Liver (tissue), 9 donors: Measurements from ENCODE around the gene PLCG2. TPM values are rescaled to one million over a fixed set of nuclear protein-coding genes. Genes with fewer than 3 reads are reported as not detected.

Experiments
- DNase-seq: peaks from one replicate; pipeline ENCODE4 v3.0.0-alpha.2; 2017; ENCODE audit warnings: low spot score
- H3K27ac ChIP-seq, 2 donors: one replicate each; pipeline ENCODE4 v1.7.0; 2013; ENCODE audit warnings: inconsistent platforms in 2 of 2, low read length in 2 of 2, control low read depth in 1 of 2, low read depth in 1 of 2, mild to moderate bottlenecking in 1 of 2
- H3K27me3 ChIP-seq, 4 donors: one replicate each; pipeline versions ENCODE4 v1.6.1 to v1.7.0; 2013; ENCODE audit warnings: low read length in 3 of 4, inconsistent platforms in 1 of 4, mild to moderate bottlenecking in 1 of 4, moderate library complexity in 1 of 4; ENCODE audit not compliant: control insufficient read depth in 4 of 4, insufficient read depth in 4 of 4
- H3K36me3 ChIP-seq, 4 donors: one replicate each; pipeline versions ENCODE4 v1.6.1 to v1.7.0; 2013; ENCODE audit warnings: low read length in 3 of 4, mild to moderate bottlenecking in 3 of 4, low read depth in 1 of 4, moderate library complexity in 1 of 4; ENCODE audit not compliant: control insufficient read depth in 4 of 4, insufficient read depth in 3 of 4
- H3K4me1 ChIP-seq, 4 donors: one replicate each; pipeline versions ENCODE4 v1.6.1 to v1.7.0; 2013; ENCODE audit warnings: low read length in 3 of 4, mild to moderate bottlenecking in 3 of 4, moderate library complexity in 1 of 4; ENCODE audit not compliant: control insufficient read depth in 4 of 4, insufficient read depth in 4 of 4
- H3K4me3 ChIP-seq, 3 donors: one replicate each; pipeline versions ENCODE4 v1.6.1 to v1.7.0; 2013; ENCODE audit warnings: low read length in 3 of 3, control low read depth in 1 of 3, low read depth in 1 of 3, mild to moderate bottlenecking in 1 of 3
- H3K9ac ChIP-seq, 2 donors: one replicate each; pipeline ENCODE4 v1.7.0; 2013; ENCODE audit warnings: low read length in 2 of 2, mild to moderate bottlenecking in 2 of 2, moderate library complexity in 2 of 2, control low read depth in 1 of 2, low read depth in 1 of 2
- H3K9me3 ChIP-seq, 4 donors: one replicate each; pipeline versions ENCODE4 v1.6.1 to v1.7.0; 2013; ENCODE audit warnings: low read length in 3 of 4; ENCODE audit not compliant: control insufficient read depth in 4 of 4
- ATF3 ChIP-seq: IDR thresholded peaks from 2 replicates; pipeline ENCODE4 v1.6.1; 2016; ENCODE audit warnings: antibody characterized with exemption
- EGR1 ChIP-seq, 2 donors: IDR thresholded peaks; 2 replicates each; pipeline ENCODE4 v1.6.1; 2016 to 2018; ENCODE audit warnings: antibody characterized with exemption in 2 of 2, low read depth in 2 of 2
- FOXA1 ChIP-seq: IDR thresholded peaks from 2 replicates; pipeline ENCODE4 v1.6.1; 2016; ENCODE audit warnings: antibody characterized with exemption
- FOXA2 ChIP-seq: IDR thresholded peaks from 2 replicates; pipeline ENCODE4 v1.6.1; 2016; ENCODE audit warnings: antibody characterized with exemption
- GABPA ChIP-seq, 2 donors: IDR thresholded peaks in 1 of 2; conservative IDR thresholded peaks in 1 of 2; 2 replicates each; pipeline ENCODE4 v1.6.1; 2016; ENCODE audit warnings: antibody characterized with exemption in 2 of 2, mild to moderate bottlenecking in 1 of 2, moderate library complexity in 1 of 2
- JUND ChIP-seq, 2 donors: IDR thresholded peaks; 2 replicates each; pipeline ENCODE4 v1.6.1; 2016; ENCODE audit warnings: antibody characterized with exemption in 2 of 2
- NR2F2 ChIP-seq: IDR thresholded peaks from 2 replicates; pipeline ENCODE4 v1.6.1; 2016; ENCODE audit warnings: antibody characterized with exemption
- RAD21 ChIP-seq, 2 donors: IDR thresholded peaks; 2 replicates each; pipeline ENCODE4 v1.6.1; 2016; ENCODE audit warnings: antibody characterized with exemption in 2 of 2, mild to moderate bottlenecking in 2 of 2
- REST ChIP-seq: IDR thresholded peaks from 2 replicates; pipeline ENCODE4 v1.6.1; 2016; ENCODE audit warnings: antibody characterized with exemption, mild to moderate bottlenecking
- RXRA ChIP-seq, 2 donors: IDR thresholded peaks; 2 replicates each; pipeline ENCODE4 v1.6.1; 2017 to 2018; ENCODE audit warnings: antibody characterized with exemption in 2 of 2, mild to moderate bottlenecking in 1 of 2
- TAF1 ChIP-seq: conservative IDR thresholded peaks from 2 replicates; pipeline ENCODE4 v1.6.1; 2016; ENCODE audit warnings: antibody characterized with exemption, mild to moderate bottlenecking
- YY1 ChIP-seq: IDR thresholded peaks from 2 replicates; pipeline ENCODE4 v1.6.1; 2016; ENCODE audit warnings: antibody characterized with exemption, mild to moderate bottlenecking
- ZBTB33 ChIP-seq: IDR thresholded peaks from 2 replicates; pipeline ENCODE4 v1.6.1; 2016; ENCODE audit warnings: antibody characterized with exemption
- WGBS: extraction: QIAGEN DNeasy Blood & Tissue Kit; methylation state at CpG from one replicate; pipeline ENCODE4 v1.1.7; 2013; 5-methylcytosine and 5-hydroxymethylcytosine counted together
- polyA plus RNA-seq, 2 donors: library from polyadenylated mRNA; stranded (reverse) in 1 of 2; unstranded in 1 of 2; fragments of 200-250 nt in 1 of 2; fragments of >200 nt in 1 of 2; fragmentation: Nextera tagmentation in 1 of 2; extraction: Ambion mirVana in 1 of 2; gene quantifications; one replicate each; pipeline versions ENCODE4 v1.2.1 to v1.2.3, GENCODE V29; 2013 to 2015
- total RNA-seq, 2 donors: library from RNA; depleted of rRNA; stranded (reverse); fragments of >200 nt; gene quantifications; one replicate each; pipeline ENCODE4 v1.2.3, GENCODE V29; 2014
- donor health status: healthy.
- donor health status: healthy.
- donor health status: healthy.
- donor health status: healthy.
- donor health status: healthy.

PLCG2 gene
- total and polyA plus RNA-seq, 4 donors = 7.1 to 21.6 (median 15.8) TPM

GRCh38 chr16:81830845-81831540, 51.9 kb downstream of the PLCG2 start:
- no peaks in the 10 kb centered on the region for H3K36me3 ChIP-seq
- DNase-seq = no peak
- 52% methylated on average over 9 of the region's 9 CpGs for WGBS
- no peaks in the 10 kb centered on the region for H3K9me3 ChIP-seq
- H3K27ac ChIP-seq = peak overlapping the region in 1 of 2 donors; percentile 46
- peak overlapping the region in 1 of 2 donors; percentile 31 for H3K9ac ChIP-seq
- H3K27me3 ChIP-seq = no peaks in the 10 kb centered on the region
- H3K4me1 ChIP-seq = no peaks in the 10 kb centered on the region
- TF ChIP-seq ATF3 (no peak), JUND (IDR thresholded peaks at IDR 0.05) (no peak), GABPA (IDR thresholded peaks at IDR 0.05 in 1 of 2, conservative IDR thresholded peaks at IDR 0.05 in 1 of 2) (no peak), RAD21 (IDR thresholded peaks at IDR 0.05) (no peak), EGR1 (IDR thresholded peaks at IDR 0.05; ENCODE audit: low read depth in 2 of 2) (no peak), ZBTB33 (no peak), TAF1 (no peak), REST (no peak), NR2F2 (no peak), YY1 (no peak), RXRA (IDR thresholded peaks at IDR 0.05) (no peak), FOXA1 (no peak)
- no peak overlapping the region for H3K4me3 ChIP-seq

GRCh38 chr16:81831722-81832126, 52.6 kb downstream of the PLCG2 start:
- no peak overlapping the region for H3K4me3 ChIP-seq
- H3K4me1 ChIP-seq = no peaks in the 10 kb centered on the region
- peak overlapping the region in 1 of 2 donors; percentile 31 for H3K9ac ChIP-seq
- DNase-seq = no peak
- WGBS = 80% methylated on average over 8 of the region's 8 CpGs
- peak overlapping the region in 1 of 2 donors; percentile 55 for H3K27ac ChIP-seq
- H3K9me3 ChIP-seq = no peaks in the 10 kb centered on the region
- TF ChIP-seq ATF3 = no peak
- no peak for TF ChIP-seq NR2F2
- no peak for TF ChIP-seq FOXA2
- TF ChIP-seq GABPA (IDR thresholded peaks at IDR 0.05 in 1 of 2, conservative IDR thresholded peaks at IDR 0.05 in 1 of 2) = no peak
- TF ChIP-seq TAF1 = no peak
- TF ChIP-seq FOXA1 = no peak
- peak in 1 of 2 donors; percentile 31 for TF ChIP-seq RAD21 (IDR thresholded peaks at IDR 0.05)
- H3K27me3 ChIP-seq = no peaks in the 10 kb centered on the region
- H3K36me3 ChIP-seq = no peaks in the 10 kb centered on the region
